Measurements from ENCODE around the gene APOBR.
"Not testable (repeated sequence)": the region's sequence is repeated elsewhere in the genome, so short reads cannot be mapped to it uniquely, and the experiment has no call there.

APOBR gene

DNA sequence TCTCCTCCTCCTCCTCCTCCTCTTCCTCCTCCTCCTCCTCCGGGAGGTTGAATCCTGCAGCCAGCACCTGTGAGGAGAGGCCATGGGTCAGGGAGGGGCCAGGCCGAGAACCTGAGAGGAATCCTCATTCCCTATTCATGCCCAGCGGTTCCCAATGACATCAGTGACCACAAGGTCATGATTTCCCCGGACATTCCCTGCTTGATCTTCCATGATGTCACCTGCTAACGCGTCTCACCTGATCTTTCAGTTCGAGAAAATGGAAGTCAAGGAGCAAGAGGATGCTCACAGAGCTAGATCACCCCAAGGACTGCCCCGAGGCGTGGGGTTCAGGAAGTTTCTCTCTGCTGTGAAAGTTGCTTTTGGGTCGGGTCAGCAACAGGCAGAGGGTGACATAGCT lies 5.4 kb downstream of the APOBR start:
- DNase-seq (ENCODE audit: low read depth), result no peak

DNA sequence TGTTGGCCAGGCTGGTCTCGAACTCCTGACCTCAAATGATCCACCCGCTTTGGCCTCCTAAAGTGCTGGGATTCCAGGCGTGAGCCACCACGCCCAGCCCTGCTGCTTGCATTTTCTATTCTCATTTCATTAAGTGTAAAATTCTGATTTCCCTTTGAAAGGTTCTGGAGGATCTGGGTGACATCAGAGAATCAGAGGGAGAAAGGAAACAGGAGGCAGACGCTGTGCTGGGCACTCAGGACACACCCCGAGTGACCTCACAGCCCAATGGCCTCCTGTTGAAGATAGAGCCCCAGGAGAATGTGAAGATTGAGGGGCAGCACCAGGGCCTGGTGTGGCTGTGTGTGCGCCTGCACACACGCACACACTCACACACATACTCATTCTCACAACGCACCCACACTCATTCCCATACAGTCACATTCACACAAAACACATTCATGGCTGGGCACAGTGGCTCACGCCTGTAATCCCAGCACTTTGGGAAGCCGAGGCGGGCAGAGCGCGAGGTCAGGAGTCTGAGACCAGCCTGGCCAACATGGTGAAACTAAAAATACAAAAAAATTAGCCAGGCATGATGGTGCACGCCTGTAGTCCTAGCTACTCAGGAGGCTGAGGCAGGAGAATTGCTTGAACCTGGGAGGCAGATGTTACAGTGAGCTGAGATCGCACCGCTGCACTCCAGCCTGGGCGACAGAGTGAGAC lies 6.2 kb downstream of the APOBR start:
- not testable (repeated sequence) for DNase-seq (ENCODE audit: low read depth)

DNA sequence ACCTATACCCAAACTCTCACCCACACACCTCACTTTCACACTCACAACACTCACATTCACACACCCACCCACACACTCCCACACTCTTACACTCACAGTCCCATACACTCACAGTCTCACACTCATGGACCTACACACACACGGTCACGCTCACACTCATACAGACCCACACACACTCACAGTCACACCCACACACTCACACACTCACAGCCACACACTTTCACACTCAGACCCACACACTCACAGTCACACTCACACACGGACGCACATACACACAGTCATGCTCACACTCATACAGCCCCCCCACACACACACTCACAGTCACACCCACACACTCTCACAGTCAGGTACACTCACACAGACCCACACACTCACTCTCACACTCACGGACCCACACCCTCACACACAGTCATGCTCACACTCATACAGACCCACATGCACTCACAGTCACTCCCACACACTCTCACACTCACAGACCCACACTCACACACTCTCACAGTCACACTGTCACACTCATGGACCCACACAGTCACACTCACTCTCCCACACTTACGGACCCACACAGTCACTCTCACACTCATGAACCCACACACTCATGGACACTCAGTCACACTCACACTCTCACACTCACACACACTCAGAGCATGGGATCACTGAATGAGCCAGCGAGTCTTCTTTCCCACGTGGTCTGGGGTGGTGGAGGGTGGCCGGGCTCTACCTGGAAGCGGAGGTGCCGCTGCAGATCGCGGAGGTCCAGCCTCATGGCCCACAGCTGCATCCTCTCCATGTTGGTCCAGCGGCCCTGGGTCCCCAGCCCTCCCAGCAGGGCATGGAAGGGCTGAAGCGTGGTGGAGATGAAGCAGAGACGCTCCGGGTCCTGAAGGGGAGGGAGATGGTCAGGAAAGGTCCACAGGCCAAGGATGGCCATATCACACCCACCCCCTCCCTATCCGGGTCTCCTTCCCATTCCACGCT lies 7.1 kb downstream of the APOBR start:
- no peak for DNase-seq (ENCODE audit: low read depth)

DNA sequence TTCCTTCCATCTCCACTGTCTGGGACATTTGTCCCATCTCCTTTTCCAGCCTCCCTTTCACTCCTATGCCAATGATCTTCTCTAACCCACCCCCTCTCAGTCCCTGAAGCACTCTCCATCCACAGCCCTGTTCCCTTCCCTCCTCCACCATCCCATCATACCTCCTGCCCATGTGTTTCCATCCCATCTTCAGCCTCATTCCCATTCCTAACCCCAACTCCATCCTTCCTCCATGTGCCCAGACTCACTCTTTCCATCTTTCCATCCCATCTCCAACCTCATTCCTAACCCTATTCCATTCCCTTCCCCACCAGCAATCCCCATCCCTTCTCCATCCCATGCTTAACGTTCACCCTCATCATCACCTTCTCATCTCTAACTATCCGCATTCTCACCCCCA lies 7.8 kb downstream of the APOBR start:
- DNase-seq (ENCODE audit: low read depth), result no peak

DNA sequence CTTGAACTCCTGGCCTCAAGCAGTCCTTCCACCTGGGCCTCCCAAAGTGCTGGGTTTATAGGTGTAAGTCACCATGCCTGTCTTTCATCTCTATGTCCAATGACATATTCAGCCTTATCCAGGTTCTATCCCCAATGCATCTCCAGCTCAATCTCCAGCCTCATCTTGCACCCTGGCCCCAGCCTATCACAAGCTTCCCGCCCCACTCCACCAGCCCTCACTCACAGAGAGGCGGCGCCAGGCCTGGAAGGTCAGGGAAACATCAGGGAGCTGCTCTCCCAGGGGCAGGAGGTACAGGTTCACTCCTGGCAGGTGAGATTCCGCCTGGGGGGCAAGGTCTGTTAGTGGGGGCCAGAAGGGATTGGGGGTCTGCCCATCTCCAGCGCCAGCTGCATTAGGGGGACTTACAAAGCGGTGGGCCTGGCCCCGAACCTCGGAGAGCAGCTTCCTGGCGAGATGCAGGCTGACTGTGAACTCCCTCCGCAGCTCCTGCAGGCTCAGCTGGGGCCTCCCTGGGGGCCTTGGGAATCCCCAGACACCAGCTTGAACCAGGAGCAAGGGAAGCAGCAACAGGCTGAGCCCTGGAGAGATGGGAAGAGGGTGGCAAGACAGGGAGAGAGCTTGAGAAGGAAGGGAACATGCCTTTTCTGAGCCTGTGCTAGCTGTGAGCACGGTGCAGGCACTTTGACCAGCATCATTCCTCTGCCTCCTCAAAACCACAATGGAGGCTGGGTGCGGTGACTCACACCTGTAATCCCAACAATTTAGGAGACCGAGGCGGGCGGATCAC lies 9.2 kb downstream of the APOBR start:
- DNase-seq (ENCODE audit: low read depth), result no peak

DNA sequence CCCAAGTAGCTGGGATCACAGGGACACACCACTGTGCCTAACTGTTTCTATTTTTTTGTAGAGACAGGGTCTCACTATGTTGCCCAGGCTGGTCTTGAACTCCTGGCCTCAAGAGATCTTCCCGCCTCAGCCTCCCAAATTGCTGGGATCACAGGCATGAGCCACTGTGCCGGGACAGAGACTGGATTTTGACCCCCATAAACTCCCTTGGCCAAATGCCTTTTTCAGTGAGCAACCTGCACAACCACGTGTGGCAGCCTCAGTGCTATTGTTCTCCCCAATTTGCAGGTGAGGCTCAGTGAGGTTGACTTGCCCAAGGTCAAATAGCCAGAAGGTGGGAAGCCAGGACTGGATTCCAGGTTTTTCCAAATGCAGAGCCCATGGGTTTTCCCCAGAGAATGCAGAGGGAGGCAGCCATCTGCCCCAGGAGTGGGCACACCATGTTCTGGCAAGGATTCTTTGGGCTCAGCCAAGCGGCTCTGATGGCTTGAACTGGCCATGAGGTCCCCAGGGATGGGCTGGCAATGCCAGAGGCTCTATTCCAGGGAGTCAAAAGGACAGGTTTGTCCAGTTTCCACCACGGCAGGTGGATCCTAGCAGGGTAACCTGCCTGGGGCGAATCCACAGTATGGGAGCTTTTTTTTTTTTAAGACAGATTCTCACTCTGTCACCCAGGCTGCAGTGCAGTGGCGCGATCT lies 10.4 kb downstream of the APOBR start:
- DNase-seq (ENCODE audit: low read depth), result no peak

DNA sequence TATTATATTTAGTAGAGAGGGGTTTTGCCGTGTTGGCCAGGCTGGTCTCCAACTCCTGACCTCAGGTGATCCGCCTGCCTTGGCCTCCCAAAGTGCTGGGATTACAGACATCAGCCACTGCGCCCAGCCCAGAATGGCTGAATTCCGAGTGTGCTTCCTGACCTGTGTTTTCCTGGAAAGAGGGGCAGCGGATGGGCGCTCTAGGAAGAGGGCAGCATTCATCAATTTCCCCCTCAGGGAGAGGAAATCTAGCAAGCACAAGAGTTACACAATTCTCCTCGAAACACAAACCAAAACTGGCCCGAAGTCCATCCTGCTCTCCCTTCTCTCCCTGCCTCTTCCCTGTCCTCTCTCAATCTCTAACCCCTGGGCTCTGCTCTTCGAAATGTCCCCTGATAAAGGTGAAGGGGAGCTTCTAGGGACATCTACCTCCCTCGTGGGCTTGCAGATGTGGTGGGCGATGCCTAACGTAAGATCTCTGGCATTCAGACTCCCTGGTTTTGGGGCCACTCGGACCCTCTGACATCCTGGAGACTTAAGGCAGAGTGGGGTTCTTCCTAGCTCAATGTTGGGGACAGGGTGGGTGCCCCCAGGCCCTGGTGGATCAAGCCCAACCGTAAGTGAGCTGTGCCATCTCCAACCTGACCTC lies 11.2 kb downstream of the APOBR start:
- DNase-seq (ENCODE audit: low read depth), result no peak

DNA sequence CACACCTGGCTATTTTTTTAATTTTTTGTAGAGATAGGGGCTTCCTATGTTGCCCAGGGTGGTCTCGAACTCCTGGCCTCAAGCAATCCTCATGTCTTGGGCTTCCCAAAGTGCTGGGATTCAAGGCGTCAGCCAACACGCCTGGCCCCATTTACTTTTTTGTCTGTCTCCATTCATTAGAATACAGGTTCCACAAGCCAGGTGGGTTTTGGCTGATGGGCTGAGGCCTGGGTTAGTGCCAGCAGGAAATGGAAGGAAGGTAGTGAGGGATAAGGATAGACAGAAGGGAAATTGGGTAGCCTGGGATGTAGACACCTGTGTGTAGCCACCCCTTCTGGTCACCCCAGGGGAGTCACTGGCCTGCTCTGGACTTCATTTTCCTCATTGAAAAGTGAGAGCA lies 16.6 kb downstream of the APOBR start:
- DNase-seq (ENCODE audit: low read depth), result no peak

DNA sequence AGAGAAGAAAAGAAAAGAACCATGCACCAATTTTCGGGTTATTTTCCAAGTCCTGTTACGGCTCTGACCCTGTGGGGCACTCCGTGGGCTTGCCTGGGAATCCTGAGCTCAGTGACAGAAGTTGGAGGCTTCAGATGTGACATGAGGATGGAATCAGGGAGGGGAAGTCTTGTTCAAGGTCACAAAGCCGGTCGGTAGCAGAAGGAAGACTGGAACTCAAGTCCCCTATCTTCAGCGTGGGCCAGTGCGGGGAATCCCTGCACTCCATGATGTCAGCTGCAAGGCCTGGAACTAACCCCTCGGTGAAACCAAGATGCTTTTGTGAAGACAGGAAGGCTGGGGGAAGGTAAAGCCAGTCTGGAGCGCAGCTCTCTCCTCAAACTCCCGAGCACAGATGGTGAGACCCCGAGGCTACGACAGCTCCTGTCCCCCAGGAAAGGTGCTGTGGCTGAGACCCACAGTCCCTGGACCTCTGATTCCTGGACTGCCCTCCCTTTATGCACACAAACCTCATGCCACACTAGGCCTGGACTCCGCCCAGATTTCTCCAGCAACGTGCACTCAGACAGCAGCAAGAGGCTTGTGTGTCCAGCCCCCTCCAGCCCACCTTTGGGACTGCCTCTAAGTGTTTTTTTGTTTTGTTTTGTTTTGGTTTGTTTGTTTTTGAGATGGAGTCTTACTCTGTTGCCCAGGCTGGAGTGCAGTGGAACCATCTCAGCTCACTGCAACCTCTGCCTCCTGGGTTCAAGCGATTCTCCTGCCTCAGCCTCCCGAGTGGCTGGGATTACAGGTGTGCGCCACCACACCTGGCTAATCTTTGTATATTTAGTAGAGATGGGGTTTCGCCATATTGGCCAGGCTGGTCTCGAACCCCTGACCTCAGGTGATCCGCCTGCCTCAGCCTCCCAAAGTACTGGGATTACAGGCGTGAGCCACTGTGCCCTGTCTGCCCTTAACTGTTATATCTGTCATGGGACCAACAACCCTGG lies 17.7 kb downstream of the APOBR start:
- no peak for DNase-seq (ENCODE audit: low read depth)

DNA sequence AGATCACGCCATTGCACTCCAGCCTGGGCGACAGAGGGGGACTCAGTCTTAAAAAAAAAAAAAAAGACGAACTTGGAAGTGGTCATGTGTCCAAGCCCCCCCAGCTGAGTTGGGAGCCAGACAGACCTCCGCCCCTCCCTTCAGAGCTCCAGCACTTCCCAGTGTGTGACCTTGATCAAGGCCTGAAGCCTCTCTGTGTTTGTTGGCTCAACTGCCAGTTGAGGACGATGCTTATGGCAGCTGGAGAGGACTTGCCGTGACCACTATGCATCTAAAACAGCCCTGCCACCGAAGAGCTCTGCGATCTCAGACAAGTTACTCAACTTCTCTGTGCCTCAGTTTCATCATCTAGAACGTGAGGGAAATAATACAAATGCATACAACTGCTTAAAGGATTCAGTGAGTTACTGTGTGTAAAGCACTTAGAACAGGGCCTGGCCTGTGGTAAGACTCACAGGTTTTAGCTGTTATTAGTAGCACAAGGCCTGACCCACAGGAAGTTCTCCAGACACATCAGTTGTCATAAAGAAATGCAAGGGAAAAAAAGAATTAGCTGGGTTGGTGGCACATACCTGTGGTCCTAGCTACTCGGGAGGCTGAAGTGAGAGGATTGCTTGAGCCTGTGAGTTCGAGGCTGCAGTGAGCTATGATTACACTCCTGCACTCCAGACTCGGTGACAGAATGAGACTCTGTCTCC lies 19.2 kb downstream of the APOBR start:
- DNase-seq (ENCODE audit: low read depth), result no peak

DNA sequence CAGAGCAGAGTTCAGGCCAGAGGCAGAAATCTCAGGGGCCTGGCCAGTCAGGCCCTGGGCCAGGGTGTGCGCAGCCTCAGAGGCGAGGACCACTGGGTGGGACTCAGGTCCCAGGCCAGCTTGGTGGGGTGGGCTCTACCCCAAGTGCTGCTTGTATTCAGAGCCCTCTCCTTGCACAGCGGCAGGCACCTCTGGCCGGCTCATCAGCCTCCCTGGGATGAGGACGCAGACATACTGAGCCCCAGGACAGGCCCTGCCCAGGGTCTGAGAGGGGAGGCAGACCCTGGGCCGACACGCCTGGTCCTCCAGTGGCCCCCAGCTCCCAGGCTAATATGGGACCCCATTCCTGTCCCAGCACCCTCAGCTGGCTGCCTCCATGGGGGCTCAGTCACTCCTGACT lies 19.8 kb downstream of the APOBR start:
- no peak for DNase-seq (ENCODE audit: low read depth)

DNA sequence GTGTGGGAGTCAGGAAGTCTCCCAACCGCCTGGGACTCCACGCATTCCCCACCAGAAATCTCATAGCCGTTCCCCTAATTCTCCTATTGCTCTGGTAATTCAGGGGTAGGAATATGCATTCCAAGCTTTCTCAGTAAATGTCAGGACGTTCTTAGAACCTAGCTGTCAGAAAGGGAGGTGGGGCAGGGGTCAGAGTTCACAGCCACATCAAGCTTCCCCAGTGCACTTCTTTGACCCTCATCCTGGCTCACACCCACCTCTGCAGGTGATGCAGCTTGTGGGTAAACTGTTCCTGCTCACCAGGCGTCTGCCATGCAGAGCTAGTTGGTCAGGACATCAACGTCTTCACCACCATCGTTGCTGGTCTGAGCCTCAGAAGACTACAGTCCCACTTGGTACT lies 26.2 kb downstream of the APOBR start:
- DNase-seq (ENCODE audit: low read depth), result no peak

DNA sequence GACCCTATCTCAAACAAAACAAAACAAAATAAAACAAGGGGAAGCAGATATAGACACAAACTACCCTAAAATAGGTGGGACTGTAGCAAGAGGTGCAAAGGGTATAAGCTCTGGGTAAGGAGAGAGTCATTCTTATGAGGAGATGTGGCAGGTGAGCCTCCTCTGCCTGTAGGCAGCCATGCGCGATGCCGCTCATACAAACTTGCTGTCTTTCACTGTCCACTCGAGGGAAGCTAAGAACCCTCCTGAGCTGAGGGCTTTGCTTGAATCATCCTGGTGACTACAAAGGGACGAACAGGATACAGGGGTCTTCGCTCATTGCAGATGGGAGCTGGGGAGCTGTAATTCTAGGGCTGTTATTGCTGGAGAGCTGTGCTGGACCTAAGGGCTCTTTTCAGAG lies 27.0 kb downstream of the APOBR start:
- no peak for DNase-seq (ENCODE audit: low read depth)

DNA sequence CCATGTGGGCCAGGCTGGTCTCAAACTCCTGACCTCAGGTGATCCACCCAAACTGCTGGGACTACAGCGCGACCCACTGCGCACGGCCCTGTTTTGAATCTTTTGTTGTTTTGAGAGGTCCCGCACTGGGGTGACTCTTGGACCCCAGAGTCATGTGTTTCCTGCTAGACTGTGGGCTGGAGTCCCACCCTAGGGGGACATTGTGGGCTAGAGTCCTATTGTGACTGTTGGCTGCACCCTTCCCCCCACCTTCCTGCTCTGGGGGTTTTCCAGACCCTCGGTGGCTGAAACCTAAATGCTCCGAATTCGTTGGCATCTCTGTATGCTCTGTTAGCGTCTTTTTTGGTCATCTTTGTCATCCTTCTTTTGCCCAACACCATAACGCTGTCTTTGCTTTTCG lies 28.3 kb downstream of the APOBR start:
- no peak for DNase-seq (ENCODE audit: low read depth)

DNA sequence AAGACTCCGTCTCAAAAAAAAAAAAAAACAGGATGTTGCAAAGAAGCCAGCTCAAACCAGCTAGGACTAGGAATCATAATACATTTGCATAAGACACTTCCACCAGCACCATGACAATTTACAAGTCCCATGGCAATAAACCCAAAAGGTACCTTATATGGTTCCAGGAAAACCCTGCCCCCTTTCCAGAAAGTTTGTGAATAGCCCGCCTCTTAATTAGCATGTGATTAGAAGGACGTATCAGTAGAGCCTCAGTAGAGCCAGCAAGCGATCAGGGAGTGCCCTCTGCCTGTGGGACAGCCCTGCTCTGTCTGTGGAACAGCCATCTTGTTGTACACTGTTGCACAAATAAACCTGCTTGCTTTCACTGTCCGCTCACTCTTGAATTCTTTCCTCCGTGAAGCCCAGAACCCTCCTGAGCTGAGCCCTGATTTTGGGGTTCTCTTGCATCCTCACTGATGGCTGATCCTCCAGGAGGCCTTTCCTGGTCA lies 30.3 kb downstream of the APOBR start:
- no peak for DNase-seq (ENCODE audit: low read depth)

DNA sequence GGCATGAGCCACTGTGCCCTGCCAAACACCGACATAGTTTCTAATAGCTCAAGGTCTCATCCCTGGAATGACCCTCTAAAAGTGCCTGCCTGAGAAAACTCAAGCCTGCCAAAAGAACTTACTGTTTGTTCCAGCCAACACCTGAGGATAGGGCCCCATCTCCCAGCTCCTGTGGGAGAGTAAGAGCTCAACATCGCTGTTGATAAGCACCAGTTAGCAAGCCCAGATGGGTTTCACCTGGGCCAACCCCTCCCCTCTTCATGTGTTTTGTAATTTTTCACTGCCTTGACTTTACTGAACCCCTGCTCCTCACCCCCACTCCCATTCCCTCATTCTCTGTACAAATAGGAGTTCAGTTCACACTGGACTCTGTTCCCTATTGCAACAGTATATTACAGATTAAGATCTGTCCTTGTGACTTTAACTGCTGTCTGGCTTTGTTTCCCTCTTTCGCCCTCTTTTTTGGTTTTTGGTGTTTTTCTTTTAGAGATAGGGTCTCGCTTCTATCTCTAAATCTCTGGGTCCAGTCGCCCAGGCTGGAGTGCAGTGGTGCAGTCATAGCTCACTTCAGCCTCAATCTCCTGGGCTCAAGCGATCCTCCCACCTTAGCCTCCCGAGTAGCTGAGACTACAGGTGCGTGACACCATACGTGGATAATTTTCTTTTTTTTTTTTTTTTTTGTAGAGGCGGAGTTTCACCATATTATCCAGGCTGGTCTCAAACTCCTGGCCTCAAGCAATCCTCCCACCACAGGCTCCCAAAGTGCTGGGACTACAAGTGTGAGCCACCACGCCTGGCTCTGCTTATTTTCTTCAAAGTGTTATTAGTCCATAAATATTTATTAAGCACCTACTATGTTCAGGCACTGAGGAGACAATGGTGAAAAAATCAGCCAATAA lies 32.0 kb downstream of the APOBR start:
- no peak for DNase-seq (ENCODE audit: low read depth)

DNA sequence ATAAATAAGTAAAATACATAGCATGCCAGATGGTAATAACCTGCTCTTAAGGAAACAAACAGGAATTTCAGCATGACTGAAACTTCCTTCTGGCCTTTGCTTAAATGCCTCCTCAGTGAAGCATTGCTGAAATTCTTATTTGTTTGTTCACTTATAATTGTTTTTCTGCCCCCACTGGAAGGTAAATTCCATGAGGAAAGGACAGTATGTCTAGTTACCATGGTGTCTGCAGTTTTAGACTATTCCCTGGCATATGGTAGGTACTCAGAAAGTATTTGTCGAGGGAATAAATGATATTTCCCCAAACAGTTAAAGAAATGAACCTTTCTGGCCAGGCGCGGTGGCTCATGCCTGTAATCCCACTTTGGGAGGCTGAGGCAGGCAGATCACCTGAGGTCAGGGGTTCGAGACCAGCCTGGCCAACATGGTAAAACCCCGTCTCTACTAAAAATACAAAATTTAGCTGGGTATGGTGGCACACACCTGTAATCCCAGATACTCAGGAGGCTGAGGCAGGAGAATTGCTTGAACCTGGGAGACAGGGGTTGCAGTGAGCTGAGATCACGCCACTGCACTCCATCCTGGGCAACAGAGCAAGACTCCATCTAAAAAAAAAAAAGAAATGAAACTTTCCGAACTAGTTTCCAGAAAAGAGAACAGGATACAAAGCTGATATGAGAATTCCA lies 32.8 kb downstream of the APOBR start:
- not testable (repeated sequence) for DNase-seq (ENCODE audit: low read depth)

DNA sequence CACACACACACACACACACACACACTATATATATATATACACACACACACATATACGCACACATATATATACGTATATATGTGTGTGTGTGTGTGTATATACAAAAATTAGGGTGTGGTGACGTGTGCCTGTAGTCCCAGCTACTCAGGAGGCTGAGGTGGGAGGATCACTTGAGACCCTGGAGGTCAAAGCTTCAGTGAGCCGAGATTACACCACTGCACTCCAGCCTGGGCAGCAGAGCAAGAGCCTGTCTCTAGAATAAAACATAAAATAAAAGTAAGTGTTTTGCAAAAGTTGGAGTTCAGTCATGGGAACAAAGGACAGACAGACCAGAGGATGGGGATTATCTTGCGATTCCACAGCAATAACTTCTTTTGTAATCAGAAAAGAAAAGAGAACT lies 33.5 kb downstream of the APOBR start:
- no peak for DNase-seq (ENCODE audit: low read depth)

Measured in activated gamma-delta T cell treated with anti-CD3 and anti-CD28 coated beads, Interleukin-2, amount 50 U/mL, for 16 hours (primary cell).